Measurements from ENCODE around the gene PLEKHA5. TPM values are rescaled to one million over a fixed set of nuclear protein-coding genes. Genes with fewer than 3 reads are reported as not detected.
A peak's percentile ranks its signal among the peaks of the same experiment; 100 is the strongest.

PLEKHA5 gene
- total RNA-seq, 4 donors from 2014 or later = 12.6 to 195 (median 49.6) TPM

DNA sequence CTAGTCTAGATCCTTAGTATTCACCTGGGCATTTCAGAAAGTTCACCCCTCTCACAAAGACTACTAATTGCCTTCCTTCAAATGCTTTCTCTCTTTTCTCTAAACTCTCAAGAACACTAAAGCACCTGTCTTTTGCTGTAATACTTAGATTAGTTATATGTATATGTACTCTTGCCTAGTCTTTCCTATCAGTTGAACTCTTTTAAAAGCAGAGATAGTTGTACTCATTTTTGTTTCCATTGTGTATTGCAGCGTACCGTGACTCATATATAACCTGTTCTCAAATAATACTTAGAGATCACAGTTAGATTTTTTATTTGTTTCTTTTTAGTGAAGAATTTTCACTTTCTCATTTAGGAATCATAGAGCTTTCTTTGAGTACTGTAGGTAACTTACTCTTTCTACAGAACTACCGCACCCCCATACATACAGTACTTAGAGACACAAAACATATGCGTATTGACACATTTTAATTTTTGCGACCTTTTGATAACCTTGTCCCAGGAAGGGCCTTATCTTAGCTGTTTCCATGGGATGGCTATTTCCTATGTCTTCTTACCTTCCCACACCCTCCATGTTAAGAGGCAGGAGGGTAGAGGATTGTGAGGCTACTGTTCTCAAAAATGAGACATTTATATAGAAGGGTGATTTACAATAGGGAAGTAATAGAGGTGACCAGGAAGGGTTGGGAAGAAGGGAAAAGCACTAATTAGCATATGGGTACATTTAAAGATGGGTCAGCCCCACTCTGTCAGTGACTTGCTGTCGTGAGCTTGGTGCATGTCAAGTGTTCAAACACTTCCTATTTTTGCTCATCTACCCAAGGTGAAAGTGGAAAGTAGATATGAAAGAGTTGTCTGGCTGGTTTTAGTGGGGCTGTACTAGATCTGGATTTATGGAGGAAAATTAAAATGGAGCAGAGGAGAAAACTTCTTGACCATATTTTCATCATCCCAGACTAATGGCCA is 74.3 kb downstream of the PLEKHA5 start:
- no peak overlapping the region for H3K27ac ChIP-seq
- no peak overlapping the region for H3K4me3 ChIP-seq
- H3K4me1 ChIP-seq = no peaks in the 10 kb centered on the region
- no peaks in the 10 kb centered on the region for H3K27me3 ChIP-seq
- no peaks in the 10 kb centered on the region for H3K36me3 ChIP-seq
- no peaks in the 10 kb centered on the region for H3K9me3 ChIP-seq
- intact Hi-C loops (cut with DNase I; ENCODE audit: low total_unique reads) = no loop called here
- DNase-seq = no peak
- TF ChIP-seq, protein P1, sequence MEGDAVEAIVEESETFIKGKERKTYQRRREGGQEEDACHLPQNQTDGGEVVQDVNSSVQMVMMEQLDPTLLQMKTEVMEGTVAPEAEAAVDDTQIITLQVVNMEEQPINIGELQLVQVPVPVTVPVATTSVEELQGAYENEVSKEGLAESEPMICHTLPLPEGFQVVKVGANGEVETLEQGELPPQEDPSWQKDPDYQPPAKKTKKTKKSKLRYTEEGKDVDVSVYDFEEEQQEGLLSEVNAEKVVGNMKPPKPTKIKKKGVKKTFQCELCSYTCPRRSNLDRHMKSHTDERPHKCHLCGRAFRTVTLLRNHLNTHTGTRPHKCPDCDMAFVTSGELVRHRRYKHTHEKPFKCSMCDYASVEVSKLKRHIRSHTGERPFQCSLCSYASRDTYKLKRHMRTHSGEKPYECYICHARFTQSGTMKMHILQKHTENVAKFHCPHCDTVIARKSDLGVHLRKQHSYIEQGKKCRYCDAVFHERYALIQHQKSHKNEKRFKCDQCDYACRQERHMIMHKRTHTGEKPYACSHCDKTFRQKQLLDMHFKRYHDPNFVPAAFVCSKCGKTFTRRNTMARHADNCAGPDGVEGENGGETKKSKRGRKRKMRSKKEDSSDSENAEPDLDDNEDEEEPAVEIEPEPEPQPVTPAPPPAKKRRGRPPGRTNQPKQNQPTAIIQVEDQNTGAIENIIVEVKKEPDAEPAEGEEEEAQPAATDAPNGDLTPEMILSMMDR (IDR thresholded peaks at IDR 0.05) = no peak
- TF ChIP-seq POLR2A (IDR thresholded peaks at IDR 0.05) = no peak

DNA sequence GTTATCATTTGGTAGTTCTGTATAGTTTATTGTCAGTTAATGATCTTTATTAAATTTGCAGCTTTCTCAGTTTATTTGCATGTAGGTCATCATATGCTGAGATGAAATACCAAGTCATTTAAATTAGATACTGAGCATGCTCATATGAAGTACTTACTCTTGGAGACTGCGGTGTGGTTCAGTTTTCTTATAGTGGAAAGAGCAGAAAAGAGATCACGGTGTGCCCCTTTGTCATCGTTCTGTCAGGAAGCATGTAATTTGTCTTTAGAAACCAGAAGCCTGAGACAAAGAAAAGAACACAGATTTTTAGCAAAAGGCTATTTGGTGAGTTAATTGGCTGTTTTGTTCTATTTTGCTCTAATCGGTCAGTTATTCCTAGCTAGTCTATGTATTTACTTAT is 75.6 kb downstream of the PLEKHA5 start:
- DNase-seq = no peak
- peak overlapping the region in 1 of 2 donors; percentile 27 for H3K27ac ChIP-seq
- no peaks in the 10 kb centered on the region for H3K27me3 ChIP-seq
- TF ChIP-seq, protein P1 (IDR thresholded peaks at IDR 0.05) = no peak
- no peaks in the 10 kb centered on the region for H3K36me3 ChIP-seq
- peaks cover 0 to 4% of the 10 kb centered on the region in 2 donors for H3K9me3 ChIP-seq
- H3K4me1 ChIP-seq = no peaks in the 10 kb centered on the region
- intact Hi-C loops (cut with DNase I; ENCODE audit: low total_unique reads) = no loop called here
- H3K4me3 ChIP-seq = peak overlapping the region in 1 of 2 donors; percentile 2

DNA sequence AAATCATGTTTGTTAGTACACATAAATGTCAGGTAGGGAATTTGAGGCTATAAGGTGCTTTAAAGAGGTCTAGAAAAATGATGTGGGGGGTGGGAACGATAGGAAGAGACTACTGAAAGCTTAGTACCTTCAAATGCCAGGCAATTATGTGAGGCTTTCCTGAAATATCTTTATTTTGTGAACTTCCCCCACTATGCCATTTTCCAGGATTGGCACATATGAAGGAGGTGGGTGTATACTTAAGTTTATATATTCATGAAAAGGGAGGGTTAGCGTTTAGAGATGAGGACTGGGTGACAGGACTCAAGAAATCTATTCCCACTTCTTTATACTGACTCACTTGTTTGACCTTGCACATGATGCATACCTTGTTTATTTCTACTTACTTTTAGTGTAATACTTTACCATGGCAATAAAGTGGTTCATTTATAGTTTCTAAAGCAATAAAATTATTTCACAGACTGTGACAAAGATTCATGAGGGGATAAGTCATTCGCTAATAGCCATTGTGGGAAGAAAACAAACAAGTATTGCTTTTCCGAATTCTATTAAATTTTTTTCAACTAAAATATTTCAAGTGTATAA is 77.1 kb downstream of the PLEKHA5 start:
- no peak overlapping the region for H3K4me3 ChIP-seq
- DNase-seq = no peak
- no peaks in the 10 kb centered on the region for H3K36me3 ChIP-seq
- no peak for TF ChIP-seq POLR2A (IDR thresholded peaks at IDR 0.05)
- TF ChIP-seq, protein P1 (IDR thresholded peaks at IDR 0.05) = no peak
- no peak overlapping the region for H3K27ac ChIP-seq
- no peaks in the 10 kb centered on the region for H3K4me1 ChIP-seq
- peaks cover 0 to 4% of the 10 kb centered on the region in 2 donors for H3K9me3 ChIP-seq
- intact Hi-C loops (cut with DNase I; ENCODE audit: low total_unique reads) = no loop called here
- no peaks in the 10 kb centered on the region for H3K27me3 ChIP-seq

DNA sequence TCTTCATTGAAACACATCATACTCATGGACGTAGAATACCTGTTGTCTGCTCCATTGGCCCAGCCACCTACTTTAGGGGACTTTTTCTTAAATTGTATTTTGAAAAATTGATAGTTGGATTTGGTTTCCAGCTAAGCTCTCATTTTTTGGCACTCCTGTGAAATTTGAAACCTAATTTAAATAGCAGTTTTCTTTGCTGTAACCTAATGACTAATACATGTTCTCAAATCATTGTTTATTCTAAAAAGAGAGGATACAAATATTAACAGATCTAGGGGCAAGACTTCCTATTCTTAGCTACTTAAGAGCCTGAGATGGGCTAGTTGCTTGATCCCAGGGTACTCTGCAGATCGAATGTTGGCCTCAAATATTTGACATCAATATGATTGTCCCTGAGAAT is 78.9 kb downstream of the PLEKHA5 start:
- Histone ChIP-seq H3K4me3 (no peak overlapping the region), H3K4me1 (no peaks in the 10 kb centered on the region), H3K27ac (no peak overlapping the region), H3K9me3 (peaks cover 0 to 4% of the 10 kb centered on the region in 2 donors), H3K36me3 (no peaks in the 10 kb centered on the region), H3K27me3 (no peaks in the 10 kb centered on the region)
- TF ChIP-seq, protein P1 (IDR thresholded peaks at IDR 0.05) = no peak
- TF ChIP-seq POLR2A (IDR thresholded peaks at IDR 0.05) = no peak
- intact Hi-C loops (cut with DNase I; ENCODE audit: low total_unique reads) = no loop called here
- DNase-seq = no peak

DNA sequence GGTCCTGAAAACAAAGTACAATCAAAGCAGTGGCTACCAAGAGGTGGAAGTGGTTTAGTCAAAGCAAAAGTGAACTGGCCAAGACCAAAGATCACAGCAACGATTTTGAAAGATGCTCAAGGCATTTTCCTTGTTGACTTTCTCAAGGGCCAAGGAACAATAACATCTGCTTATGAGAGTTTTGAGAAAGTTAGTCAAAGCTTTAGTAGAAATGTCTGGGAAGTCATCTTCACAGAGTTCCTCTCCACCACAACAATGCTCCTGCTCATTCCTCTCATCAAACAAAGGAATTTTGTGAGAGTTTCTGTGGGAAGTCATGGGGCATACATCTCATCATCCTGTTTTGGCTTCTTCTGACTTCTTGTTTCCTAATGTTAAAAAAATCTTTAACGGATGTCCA is 80.1 kb downstream of the PLEKHA5 start:
- peaks cover 0 to 4% of the 10 kb centered on the region in 2 donors for H3K9me3 ChIP-seq
- intact Hi-C loops (cut with DNase I; ENCODE audit: low total_unique reads) = no loop called here
- H3K4me3 ChIP-seq = no peak overlapping the region
- H3K4me1 ChIP-seq = no peaks in the 10 kb centered on the region
- no peak overlapping the region for H3K27ac ChIP-seq
- TF ChIP-seq, protein P1 (IDR thresholded peaks at IDR 0.05) = no peak
- TF ChIP-seq POLR2A (IDR thresholded peaks at IDR 0.05) = no peak
- DNase-seq = no peak
- no peaks in the 10 kb centered on the region for H3K36me3 ChIP-seq
- no peaks in the 10 kb centered on the region for H3K27me3 ChIP-seq
